A549 treated with AZD9567 at 1 μM for 4 hours (cell line): ENCODE results near the gene PRX. TPM values are rescaled to one million over a fixed set of nuclear protein-coding genes. Genes with fewer than 3 reads are reported as not detected.

Experiments used
- total RNA-seq: library from RNA; stranded (reverse); fragments of 200-300 nt; extraction: Qiagen RNA extraction; gene quantifications from 5 replicates; pipeline ENCODE4 v1.2.3, GENCODE V29; 2022; ENCODE audit not compliant: insufficient read depth

The PRX gene
- 1.4 to 1.6 TPM (median 1.5 TPM) in 5 replicates for total RNA-seq

GRCh38 chr19:40413291-40413845 lies at the start of gene PRX:
TSS of gene PRX (minus strand) at chr19:40413378. CDS start at chr19:40407932, 5,446 bp downstream.

GRCh38 chr19:40444000-40444824 lies 31.0 kb upstream of the PRX start, which contains the start of gene SERTAD3:
TSS of gene SERTAD3 (minus strand) at chr19:40444335. CDS start at chr19:40442080, 2,255 bp downstream.

GRCh38 chr19:40425450-40426287 lies 12.5 kb upstream of the PRX start, which contains the start of gene SERTAD1:
TSS of gene SERTAD1 (minus strand) at chr19:40425992. CDS start at chr19:40423546, 2,446 bp downstream.

GRCh38 chr19:40390084-40390742 lies 23.0 kb downstream of the PRX start, which contains the start of gene HIPK4:
TSS of gene HIPK4 (minus strand) at chr19:40390181. CDS start at chr19:40389902, 279 bp downstream.

GRCh38 chr19:40348125-40348913 lies 64.9 kb downstream of the PRX start, which contains the start of the genes C19orf47 and PLD3:
TSS of gene C19orf47 (minus strand) at chr19:40348397. CDS start at chr19:40341857, 6,540 bp downstream.
TSS of gene PLD3 (plus strand) at chr19:40348695. CDS start at chr19:40366484, 17,789 bp downstream.

Other genes with a start within 250 kb of the PRX start
- 5.7 to 13.7 TPM (median 12.8 TPM) in 5 replicates for gene MAP3K10, start 222.0 kb downstream of the PRX start, total RNA-seq
- gene TTC9B, start 195.0 kb downstream of the PRX start, total RNA-seq = 0.37 to 0.94 TPM (median 0.56 TPM) in 4 of 5 replicates, not detected in the other
- 0.11 to 0.31 TPM (median 0.22 TPM) in 4 of 5 replicates, not detected in the other for gene CCNP, start 186.7 kb downstream of the PRX start, total RNA-seq
- 124 to 171 TPM (median 166 TPM) in 5 replicates for gene AKT2, start 128.0 kb downstream of the PRX start, total RNA-seq
- 32.0 to 59.7 TPM (median 33.8 TPM) in 5 replicates for gene C19orf47, start 65.0 kb downstream of the PRX start, total RNA-seq
- gene PLD3, start 64.7 kb downstream of the PRX start, total RNA-seq = 263 to 323 TPM (median 272 TPM) in 5 replicates
- 0.27 to 0.35 TPM (median 0.31 TPM) in 4 of 5 replicates, not detected in the other for gene HIPK4, start 23.2 kb downstream of the PRX start, total RNA-seq
- 24.0 to 53.9 TPM (median 42.9 TPM) in 5 replicates for gene SERTAD1, start 12.6 kb upstream of the PRX start, total RNA-seq
- gene SERTAD3, start 31.0 kb upstream of the PRX start, total RNA-seq = 25.6 to 45.7 TPM (median 37.6 TPM) in 5 replicates
- gene BLVRB, start 52.4 kb upstream of the PRX start, total RNA-seq = 240 to 363 TPM (median 318 TPM) in 5 replicates
- gene SPTBN4, start 53.6 kb upstream of the PRX start, total RNA-seq = 0.32 to 0.72 TPM (median 0.52 TPM) in 5 replicates
- 125 to 139 TPM (median 133 TPM) in 5 replicates for gene SHKBP1, start 163.5 kb upstream of the PRX start, total RNA-seq
- 35.2 to 57.9 TPM (median 54.8 TPM) in 5 replicates for gene LTBP4, start 188.0 kb upstream of the PRX start, total RNA-seq